Pericardium fibroblast (primary cell): ENCODE data around the gene LDHD. TPM values are rescaled to one million over a fixed set of nuclear protein-coding genes. Genes with fewer than 3 reads are reported as not detected.

Experiments
- total RNA-seq: library from RNA; depleted of rRNA; stranded (reverse); fragments of >200 nt; gene quantifications from 2 replicates; pipeline ENCODE4 v1.2.3, GENCODE V29; 2015

LDHD gene
- 1.4 and 1.5 TPM in 2 replicates for total RNA-seq

DNA sequence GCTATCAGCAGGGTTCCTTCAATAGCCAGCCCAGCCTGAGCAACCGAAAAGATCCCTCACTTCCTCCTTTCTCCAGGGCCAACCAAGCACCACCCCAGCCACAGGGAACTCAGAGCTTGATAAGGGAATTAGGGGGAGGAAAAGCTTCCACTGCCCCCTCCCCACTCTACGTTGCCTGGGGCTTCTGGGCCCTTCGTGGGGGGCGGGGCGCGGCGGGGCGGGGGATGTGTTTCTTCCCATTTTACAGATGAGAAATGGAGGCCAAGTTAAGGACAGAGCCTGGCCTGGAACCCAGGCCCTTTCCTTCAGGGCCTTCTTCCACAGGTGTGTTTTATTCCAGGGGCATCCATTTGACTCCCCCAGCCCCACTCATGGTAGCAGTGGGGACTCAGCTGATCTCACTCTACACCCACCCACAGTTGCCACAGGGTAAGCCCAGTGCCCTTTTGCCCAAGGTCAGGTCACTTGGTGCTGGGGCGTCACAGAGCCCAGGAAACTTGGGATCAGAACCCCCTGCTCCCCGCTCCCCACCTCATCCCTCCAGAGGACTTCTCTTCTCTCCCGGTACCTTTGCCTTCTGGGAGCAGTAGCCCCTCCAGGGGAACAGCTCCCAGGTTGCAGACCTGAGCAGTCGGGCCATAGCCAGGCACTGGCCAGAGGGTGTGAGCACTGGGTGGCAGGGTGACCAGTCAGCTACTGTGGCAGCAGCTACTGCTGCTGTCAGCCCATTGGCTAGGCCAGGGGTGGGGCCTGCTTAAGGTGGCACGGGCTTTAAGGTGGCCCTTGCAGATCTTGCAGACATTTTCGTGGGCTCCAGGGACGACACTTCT is at the start of gene LDHD:
TSS of gene LDHD (minus strand) at position 700 of the 830 bp plus-strand sequence. CDS start at position 640, 60 bp downstream.

DNA sequence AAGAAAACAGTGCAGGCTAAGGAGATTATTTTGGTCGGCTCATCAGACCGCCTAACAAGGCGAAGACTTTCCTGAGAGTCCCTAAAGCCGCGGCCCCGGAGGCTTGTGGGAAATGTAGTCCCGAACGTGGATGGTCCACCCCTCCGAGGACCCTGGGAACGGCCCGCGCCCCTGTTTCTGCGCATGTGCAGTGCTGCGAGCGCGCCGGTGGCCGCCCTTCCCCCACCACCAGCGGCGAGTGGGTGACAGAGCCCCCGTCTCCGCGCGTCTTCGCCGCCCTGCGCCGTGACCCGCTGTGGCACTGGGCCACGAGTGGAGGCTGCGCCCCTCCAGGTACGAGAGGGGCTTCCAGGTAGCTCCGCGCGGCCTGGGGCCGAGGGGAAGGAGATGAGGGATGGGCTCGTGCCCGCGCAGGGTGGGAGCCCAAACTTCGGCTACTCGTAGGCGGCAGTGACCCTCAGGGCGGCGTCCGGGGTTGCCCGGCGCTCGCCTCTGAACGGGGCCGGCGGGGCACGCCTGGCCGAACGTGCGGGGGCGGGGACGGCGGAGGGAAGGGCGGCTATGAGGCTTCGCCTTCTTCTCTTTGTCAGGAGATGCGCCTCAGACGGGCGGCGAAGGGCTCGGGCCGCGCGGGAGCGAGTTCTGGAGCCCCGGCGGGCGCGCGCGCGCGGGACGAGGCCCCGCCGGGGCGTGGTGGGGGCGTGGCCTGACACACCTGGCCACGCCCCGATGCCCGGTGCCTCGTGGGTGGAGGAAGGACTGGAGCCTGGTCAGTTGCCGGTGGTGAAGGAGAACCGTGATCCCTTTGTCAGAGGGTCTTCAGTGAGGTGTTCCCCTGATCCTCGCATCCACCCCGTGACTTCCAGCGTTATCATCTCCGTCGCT is 32.0 kb upstream of the LDHD start, which contains the start of gene ZFP1:
TSS of gene ZFP1 (plus strand) at position 214 of the 885 bp plus-strand sequence. CDS start 4,428 bp downstream, outside the sequence.

Other genes starting within 250 kb of the LDHD start
- gene WDR59, start 131.7 kb downstream of the LDHD start, total RNA-seq: 12.2 and 15.2 TPM in 2 replicates
- 17.9 and 21.3 TPM in 2 replicates for gene ZNRF1, start 117.8 kb downstream of the LDHD start, total RNA-seq
- gene ZFP1, start 31.7 kb upstream of the LDHD start, total RNA-seq: 8.1 and 9.2 TPM in 2 replicates
- not detected in 2 replicates for gene CTRB2, start 90.4 kb upstream of the LDHD start, total RNA-seq
- gene CTRB1, start 102.2 kb upstream of the LDHD start, total RNA-seq: not detected in 2 replicates
- 49.6 and 119 TPM in 2 replicates for gene BCAR1, start 134.8 kb upstream of the LDHD start, total RNA-seq